ENCODE results near the gene LGR6. TPM values are rescaled to one million over a fixed set of nuclear protein-coding genes. Genes with fewer than 3 reads are reported as not detected.

The LGR6 gene
- total and polyA plus RNA-seq, 2 of the 8 experiments (the other 6 are each of a cell fraction or from before 2014, with no cell fraction given), result 0.50 to 1.0 TPM

- H3K79me1 ChIP-seq (ENCODE audit: low read depth, low read length), result no peaks in the 10 kb centered on the region
- no peak overlapping the region for H3K4me2 ChIP-seq (ENCODE audit: insufficient read depth in 1 of 2, low read depth in 2 of 2, low read length in 2 of 2)
- 93% methylated on average over 52 of the region's 52 CpGs; no CpG with 5 or more reads in 1 of the 2 experiments for WGBS, 2 experiments (ENCODE audit: extremely low coverage in 1 of 2, insufficient coverage in 1 of 2, insufficient read length in 1 of 2, insufficient replicate concordance in 2 of 2, low coverage in 1 of 2, low lambda C conversion rate in 2 of 2, missing lambda C conversion rate in 1 of 2)
- DNase-seq (ENCODE audit: low read depth in 1 of 2, low spot score in 2 of 2) (no peak), FAIRE-seq (no peak)
- no peak overlapping the region for H3K4ac ChIP-seq (replicated peaks; ENCODE audit: insufficient read length, low read depth, low read length)
- no peaks in the 10 kb centered on the region for H3K36me3 ChIP-seq (ENCODE audit: control insufficient read depth in 2 of 4, insufficient read depth in 4 of 4, low read length in 3 of 4)
- H3K23ac ChIP-seq (ENCODE audit: insufficient read length), result no peak overlapping the region
- no peak overlapping the region for H4K8ac ChIP-seq (ENCODE audit: extremely low read depth, insufficient read depth, low read length)
- H3K4me1 ChIP-seq (replicated peaks in 1 of 4; ENCODE audit: control insufficient read depth in 3 of 4, insufficient read depth in 4 of 4, low read length in 3 of 4), result peaks cover 0 to 6% (median 1%) of the 10 kb centered on the region in 4 experiments; a peak in 3 of 7 replicates
- H2AFZ ChIP-seq (ENCODE audit: low read length), result no peak overlapping the region
- no peak overlapping the region for H3K9ac ChIP-seq (replicated peaks in 1 of 4; ENCODE audit: extremely low read depth in 1 of 4, low read depth in 3 of 4, low read length in 3 of 4)
- no peaks in the 10 kb centered on the region for H4K20me1 ChIP-seq (replicated peaks in 1 of 2; ENCODE audit: control insufficient read depth in 1 of 2, insufficient read depth in 2 of 2, low read length in 2 of 2)
- no peak overlapping the region for H2AK5ac ChIP-seq (ENCODE audit: low read depth, low read length)
- no peak overlapping the region for H2BK12ac ChIP-seq (ENCODE audit: low read depth, low read length)
- H2BK120ac ChIP-seq (replicated peaks; ENCODE audit: low read depth, low read length), result no peak overlapping the region
- no peaks in the 10 kb centered on the region for H3K79me2 ChIP-seq (ENCODE audit: control insufficient read depth in 1 of 2, insufficient read depth in 2 of 2, low read length in 2 of 2)
- CTCF ChIA-PET (ENCODE audit: partially characterized antibody), result interaction anchor here (0.6 to 9.3 kb wide), 9 partner anchors 11 to 141 kb away, joined by 3 to 138 read pairs (median 13); partner anchors contain the start of gene LGR6
- no peaks in the 10 kb centered on the region for H3K9me3 ChIP-seq (ENCODE audit: insufficient read depth in 2 of 2, low read depth in 1 of 2, low read length in 1 of 2)
- H3K56ac ChIP-seq (replicated peaks; ENCODE audit: insufficient read length, low read depth, low read length), result no peak overlapping the region
- no peak overlapping the region for H4K91ac ChIP-seq (replicated peaks; ENCODE audit: insufficient read length, low read length)
- no peak overlapping the region for H3K4me3 ChIP-seq (ENCODE audit: extremely low read depth in 1 of 4, insufficient read depth in 2 of 4, low read depth in 3 of 4, low read length in 4 of 4)
- no peak overlapping the region for H2BK20ac ChIP-seq (ENCODE audit: low read length)
- POLR2A ChIA-PET (ENCODE audit: partially characterized antibody), result no interaction called here
- no peak overlapping the region for H4K5ac ChIP-seq (ENCODE audit: insufficient read length, low read depth, low read length)
- H3K18ac ChIP-seq (ENCODE audit: extremely low read depth, low read length), result no peak overlapping the region
- H3K23me2 ChIP-seq (ENCODE audit: low read depth, low read length), result no peaks in the 10 kb centered on the region
- no peak overlapping the region for H3K27ac ChIP-seq (ENCODE audit: low read depth, low read length)
- H2BK15ac ChIP-seq (ENCODE audit: low read length), result no peak overlapping the region
- no peak overlapping the region for H2BK5ac ChIP-seq (ENCODE audit: low read depth, low read length)
- no peak overlapping the region for H3K14ac ChIP-seq (ENCODE audit: insufficient read length)
- H3K27me3 ChIP-seq (replicated peaks in 1 of 4; ENCODE audit: control insufficient read depth in 3 of 4, extremely low read depth in 1 of 4, insufficient read depth in 3 of 4, low read length in 3 of 4), result no peaks in the 10 kb centered on the region; a peak in 1 of 7 replicates
- no peak for TF ChIP-seq BRCA1 (IDR thresholded peaks at IDR 0.05; ENCODE audit: low read depth, low read length)
- TF ChIP-seq SIRT6 (IDR thresholded peaks at IDR 0.05; ENCODE audit: low read length), result no peak
- no peak for TF ChIP-seq CTCF (IDR thresholded peaks at IDR 0.05; ENCODE audit: control extremely low read depth in 1 of 3, insufficient read depth in 1 of 3, low read depth in 1 of 3, low read length in 3 of 3)
- no peak for TF ChIP-seq SP4 (IDR thresholded peaks at IDR 0.05; ENCODE audit: low read length)
- TF ChIP-seq ASH2L (IDR thresholded peaks at IDR 0.05; ENCODE audit: low read length), result no peak
- no peak for TF ChIP-seq TAF1 (IDR thresholded peaks at IDR 0.05; ENCODE audit: low read depth, low read length)
- TF ChIP-seq TBP (IDR thresholded peaks at IDR 0.05; ENCODE audit: low read depth, low read length), result no peak
- no peak for TF ChIP-seq RXRA (IDR thresholded peaks at IDR 0.05; ENCODE audit: insufficient read depth, low read depth, low read length)
Observed at GRCh38 chr1:202317941-202318925, 124.6 kb downstream of the LGR6 start.
